Activated T-helper 1 cell treated with Interleukin-2 at 50 U/mL for 16 hours (primary cell): Measurements from ENCODE around the gene WDSUB1.

Experiments used
- DNase-seq: peaks from one replicate; pipeline ENCODE4 v3.0.0-alpha.2; 2020; ENCODE audit warnings: low read depth

WDSUB1 gene

GRCh38 chr2:159266554-159266953 lies 19.9 kb downstream of the WDSUB1 start:
- DNase-seq = no peak

GRCh38 chr2:159265171-159265576 lies 21.3 kb downstream of the WDSUB1 start:
- no peak for DNase-seq

GRCh38 chr2:159262904-159263303 lies 23.6 kb downstream of the WDSUB1 start:
- no peak for DNase-seq

GRCh38 chr2:159262226-159262625 lies 24.3 kb downstream of the WDSUB1 start:
- no peak for DNase-seq

GRCh38 chr2:159256159-159256558 lies 30.3 kb downstream of the WDSUB1 start:
- DNase-seq = no peak

GRCh38 chr2:159252905-159253304 lies 33.6 kb downstream of the WDSUB1 start:
- no peak for DNase-seq

- DNase-seq = no peak
Measured at GRCh38 chr2:159251296-159252173, 35.0 kb downstream of the WDSUB1 start.

GRCh38 chr2:159249990-159250715 lies 36.4 kb downstream of the WDSUB1 start:
- DNase-seq = no peak

- DNase-seq = no peak
Measured at GRCh38 chr2:159246325-159246988, 40.0 kb downstream of the WDSUB1 start.

GRCh38 chr2:159243529-159243928 lies 43.0 kb downstream of the WDSUB1 start:
- no peak for DNase-seq

GRCh38 chr2:159234868-159235267 lies 51.6 kb downstream of the WDSUB1 start:
- no peak for DNase-seq

GRCh38 chr2:159232456-159233170 lies 53.9 kb downstream of the WDSUB1 start:
- DNase-seq = no peak

GRCh38 chr2:159230145-159230877 lies 56.2 kb downstream of the WDSUB1 start:
- DNase-seq = no peak

- DNase-seq = no peak
Measured at GRCh38 chr2:159229476-159230144, 56.9 kb downstream of the WDSUB1 start.

GRCh38 chr2:159228081-159228581 lies 58.4 kb downstream of the WDSUB1 start:
- no peak for DNase-seq

GRCh38 chr2:159227467-159227866 lies 59.0 kb downstream of the WDSUB1 start:
- no peak for DNase-seq

- no peak for DNase-seq
Measured at GRCh38 chr2:159226608-159227385, 59.7 kb downstream of the WDSUB1 start.

- no peak for DNase-seq
Measured at GRCh38 chr2:159226059-159226461, 60.4 kb downstream of the WDSUB1 start.
